SK-N-SH treated with all-trans-retinoic acid at 6 μM for 48 hours (cell line): ENCODE data around the gene SYT12.

ENCODE experiments used
- ATAC-seq: fragments of 200-7000 bp; cut with Tn5 transposase; 3 replicates; pipeline ENCODE4 v1.9.1; 2020; ENCODE audit warnings: mild to moderate bottlenecking, moderate library complexity
- ARNTL ChIP-seq: fragments of 450-650 bp; formaldehyde crosslinking; IDR thresholded peaks from 2 replicates; pipeline ENCODE4 v1.5.0; 2020; ENCODE audit warnings: low read depth, mild to moderate bottlenecking, moderate library complexity, borderline replicate concordance
- BACH2 ChIP-seq: fragments of 250-450 bp; sonication (Bioruptor Pico); IDR thresholded peaks from 2 replicates; pipeline ENCODE4 v1.9.0; 2021; ENCODE audit warnings: mild to moderate bottlenecking, borderline replicate concordance
- CSDC2 ChIP-seq: fragments of 250-450 bp; sonication (Bioruptor Pico); IDR thresholded peaks from 2 replicates; pipeline ENCODE4 v1.5.0; 2020; ENCODE audit warnings: mild to moderate bottlenecking, moderate library complexity
- CSRNP3 ChIP-seq: fragments of 250-450 bp; sonication (Bioruptor Pico); IDR thresholded peaks from 2 replicates; pipeline ENCODE4 v1.5.1; 2021; ENCODE audit warnings: mild to moderate bottlenecking, moderate library complexity
- ESRRG ChIP-seq: fragments of 250-450 bp; sonication (Bioruptor Pico); IDR thresholded peaks from 2 replicates; pipeline ENCODE4 v1.6.1; 2021; ENCODE audit warnings: mild to moderate bottlenecking
- GLIS3 ChIP-seq: fragments of 250-450 bp; sonication (Bioruptor Pico); IDR thresholded peaks from 2 replicates; pipeline ENCODE4 v1.5.0; 2020; ENCODE audit warnings: mild to moderate bottlenecking, moderate library complexity
- OSR1 ChIP-seq: fragments of 250-450 bp; sonication (Bioruptor Pico); IDR thresholded peaks from 2 replicates; pipeline ENCODE4 v1.8.0; 2022; ENCODE audit warnings: moderate library complexity, mild to moderate bottlenecking, inconsistent platforms
- POU6F1 ChIP-seq: fragments of 250-450 bp; sonication (Bioruptor Pico); IDR thresholded peaks from 2 replicates; pipeline ENCODE4 v1.8.0; 2021; ENCODE audit warnings: low read depth, mild to moderate bottlenecking, moderate library complexity, borderline replicate concordance
- PPARA ChIP-seq: fragments of 250-450 bp; sonication (Bioruptor Pico); IDR thresholded peaks from 2 replicates; pipeline ENCODE4 v1.5.0; 2020; ENCODE audit warnings: mild to moderate bottlenecking, borderline replicate concordance
- RARB ChIP-seq: fragments of 250-450 bp; sonication (Bioruptor Pico); IDR thresholded peaks from 2 replicates; pipeline ENCODE4 v1.8.0; 2021; ENCODE audit warnings: mild to moderate bottlenecking, moderate library complexity
- SNAI2 ChIP-seq: fragments of 250-450 bp; sonication (Bioruptor Pico); IDR thresholded peaks from 2 replicates; pipeline ENCODE4 v1.5.0; 2020; ENCODE audit warnings: mild to moderate bottlenecking, moderate library complexity
- TCF4 ChIP-seq: fragments of 250-450 bp; sonication (Bioruptor Pico); IDR thresholded peaks from 2 replicates; pipeline ENCODE4 v1.8.0; 2021; ENCODE audit warnings: mild to moderate bottlenecking, moderate library complexity, borderline replicate concordance
- TOX ChIP-seq: fragments of 250-450 bp; sonication (Bioruptor Pico); IDR thresholded peaks from 2 replicates; pipeline ENCODE4 v1.8.0; 2021; ENCODE audit warnings: mild to moderate bottlenecking, moderate library complexity, borderline replicate concordance
- TSHZ2 ChIP-seq: fragments of 250-450 bp; sonication (Bioruptor Pico); IDR thresholded peaks from 2 replicates; pipeline ENCODE4 v1.5.0; 2020; ENCODE audit warnings: mild to moderate bottlenecking, moderate library complexity
- ZFP3 ChIP-seq: fragments of 250-450 bp; sonication (Bioruptor Pico); IDR thresholded peaks from 2 replicates; pipeline ENCODE4 v1.5.0; 2020; ENCODE audit warnings: mild to moderate bottlenecking, moderate library complexity
- ZNF70 ChIP-seq: fragments of 450-650 bp; formaldehyde crosslinking; IDR thresholded peaks from 2 replicates; pipeline ENCODE4 v1.5.0; 2020; ENCODE audit warnings: mild to moderate bottlenecking, moderate library complexity
- ZNF8 ChIP-seq: fragments of 450-650 bp; formaldehyde crosslinking; IDR thresholded peaks from 2 replicates; pipeline ENCODE4 v1.5.0; 2020; ENCODE audit warnings: mild to moderate bottlenecking, moderate library complexity
- TF ChIP-seq, protein P1 (sequence below): fragments of 250-450 bp; sonication (Bioruptor Pico); IDR thresholded peaks from 2 replicates; pipeline ENCODE4 v1.5.1; 2020; ENCODE audit warnings: low read depth, mild to moderate bottlenecking, moderate library complexity

The SYT12 gene

DNA sequence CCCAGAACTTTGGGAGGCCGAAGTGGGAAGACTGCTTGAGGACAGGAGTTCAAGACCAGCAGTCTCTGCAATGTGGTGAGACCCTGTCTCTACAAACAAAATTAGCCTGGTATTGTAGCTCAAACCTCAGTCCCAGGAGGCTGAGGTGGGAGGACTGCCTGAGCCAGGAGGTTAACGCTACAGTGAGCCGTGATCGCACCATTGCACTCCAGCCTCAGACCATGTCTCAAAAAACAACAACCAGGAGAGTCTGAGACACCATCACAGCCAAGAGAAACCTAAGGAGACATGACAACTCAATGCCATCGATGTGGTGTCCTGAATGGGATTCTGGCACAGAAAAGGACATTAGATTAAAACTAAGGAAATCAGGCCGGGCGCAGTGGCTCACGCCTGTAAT lies 67.8 kb downstream of the SYT12 start:
- TF ChIP-seq ZFP3 (CRISPR knock-in tag): no peak
- ATAC-seq: no peak

DNA sequence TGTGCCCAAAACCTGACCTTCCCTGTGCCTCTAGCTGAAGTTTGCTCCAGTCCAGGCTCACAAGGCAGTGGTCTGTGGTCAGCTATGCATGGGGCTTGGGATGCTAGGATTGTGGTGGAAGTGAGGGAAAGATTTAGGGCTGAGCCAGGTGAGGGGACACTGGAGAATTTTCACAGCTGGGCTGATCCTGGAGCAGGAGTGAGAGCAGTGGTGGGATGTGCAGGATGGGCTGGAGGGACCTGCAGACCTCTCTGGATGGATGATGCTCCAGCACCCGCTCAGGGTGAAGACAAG lies 72.2 kb downstream of the SYT12 start:
- TF ChIP-seq RARB (CRISPR knock-in tag) (no peak), POU6F1 (CRISPR knock-in tag) (no peak)
- ATAC-seq: no peak

GRCh38 chr11:67098799-67099429 lies 76.0 kb downstream of the SYT12 start:
- TF ChIP-seq GLIS3 (CRISPR knock-in tag): no peak
- no peak for TF ChIP-seq ESRRG (CRISPR knock-in tag)
- TF ChIP-seq CSRNP3 (CRISPR knock-in tag): no peak
- TF ChIP-seq ZNF70 (CRISPR knock-in tag): no peak
- no peak for TF ChIP-seq SNAI2 (CRISPR knock-in tag)
- TF ChIP-seq PPARA (CRISPR knock-in tag): no peak
- TF ChIP-seq, protein P1, sequence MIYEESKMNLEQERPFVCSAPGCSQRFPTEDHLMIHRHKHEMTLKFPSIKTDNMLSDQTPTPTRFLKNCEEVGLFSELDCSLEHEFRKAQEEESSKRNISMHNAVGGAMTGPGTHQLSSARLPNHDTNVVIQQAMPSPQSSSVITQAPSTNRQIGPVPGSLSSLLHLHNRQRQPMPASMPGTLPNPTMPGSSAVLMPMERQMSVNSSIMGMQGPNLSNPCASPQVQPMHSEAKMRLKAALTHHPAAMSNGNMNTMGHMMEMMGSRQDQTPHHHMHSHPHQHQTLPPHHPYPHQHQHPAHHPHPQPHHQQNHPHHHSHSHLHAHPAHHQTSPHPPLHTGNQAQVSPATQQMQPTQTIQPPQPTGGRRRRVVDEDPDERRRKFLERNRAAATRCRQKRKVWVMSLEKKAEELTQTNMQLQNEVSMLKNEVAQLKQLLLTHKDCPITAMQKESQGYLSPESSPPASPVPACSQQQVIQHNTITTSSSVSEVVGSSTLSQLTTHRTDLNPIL: no peak
- no peak for TF ChIP-seq POU6F1 (CRISPR knock-in tag)
- no peak for TF ChIP-seq ZNF8
- TF ChIP-seq TOX (CRISPR knock-in tag): no peak
- no peak for TF ChIP-seq TSHZ2 (CRISPR knock-in tag)
- TF ChIP-seq TCF4 (CRISPR knock-in tag): no peak
- no peak for TF ChIP-seq OSR1
- no peak for TF ChIP-seq BACH2 (CRISPR knock-in tag)
- ATAC-seq: no peak

DNA sequence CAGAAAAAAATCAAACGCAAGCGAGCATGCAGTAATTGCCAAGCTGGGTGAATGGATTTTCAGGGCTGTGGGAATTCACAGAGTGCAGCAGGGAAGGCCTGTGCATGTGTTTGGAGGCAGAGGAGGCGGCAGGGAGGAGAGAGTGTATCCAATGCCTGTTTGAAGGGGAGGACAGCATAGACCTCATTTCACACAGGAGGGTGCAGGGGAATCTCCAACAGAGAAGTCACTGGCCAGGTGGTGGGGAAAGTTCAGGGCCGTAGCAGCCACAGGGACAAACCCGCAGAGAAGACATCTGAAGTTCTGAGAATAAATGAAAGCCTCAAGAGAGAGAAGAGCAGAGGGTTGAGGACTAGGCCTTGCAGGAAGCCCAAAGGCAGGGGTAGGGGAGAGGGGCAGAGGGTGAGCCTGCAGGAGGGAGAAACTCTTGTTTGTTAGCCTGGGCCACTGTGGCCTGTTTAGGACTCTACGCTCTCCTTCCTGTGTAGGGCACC lies 76.9 kb downstream of the SYT12 start:
- ATAC-seq: no peak
- no peak for TF ChIP-seq GLIS3 (CRISPR knock-in tag)
- no peak for TF ChIP-seq OSR1
- no peak for TF ChIP-seq BACH2 (CRISPR knock-in tag)
- TF ChIP-seq PPARA (CRISPR knock-in tag): no peak
- TF ChIP-seq POU6F1 (CRISPR knock-in tag): no peak
- TF ChIP-seq TOX (CRISPR knock-in tag): no peak
- no peak for TF ChIP-seq ARNTL (CRISPR knock-in tag)
- TF ChIP-seq SNAI2 (CRISPR knock-in tag): no peak
- TF ChIP-seq RARB (CRISPR knock-in tag): no peak
- no peak for TF ChIP-seq CSRNP3 (CRISPR knock-in tag)
- no peak for TF ChIP-seq CSDC2
- TF ChIP-seq, protein P1: no peak
